ENCODE results near the gene WDR89.
"Not testable (repeated sequence)": the region's sequence is repeated elsewhere in the genome, so short reads cannot be mapped to it uniquely, and the experiment has no call there.

Gene WDR89

DNA sequence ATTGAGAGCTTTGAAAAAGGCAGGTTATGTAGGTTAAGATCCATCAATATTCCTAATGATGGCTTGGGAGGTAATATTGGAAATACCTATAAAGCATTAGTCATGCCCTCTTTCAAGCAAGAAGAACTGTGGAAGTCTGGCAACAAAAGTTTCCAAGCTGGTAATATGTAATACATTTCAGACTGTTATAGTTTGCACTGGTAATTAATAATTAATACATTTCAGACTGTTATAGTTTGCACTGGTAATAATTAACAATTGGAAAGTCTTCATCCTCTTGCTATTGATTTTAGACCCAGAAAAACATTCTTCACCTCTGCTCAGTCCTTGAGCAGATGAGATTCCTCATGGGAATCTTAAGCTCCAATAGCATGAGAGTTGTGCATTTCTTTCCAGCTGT, 29.0 kb upstream of the WDR89 start:
- H3K4me3 ChIP-seq (replicated peaks; ENCODE audit: low read depth, low read length), result no peak overlapping the region
- TF ChIP-seq, protein P1, sequence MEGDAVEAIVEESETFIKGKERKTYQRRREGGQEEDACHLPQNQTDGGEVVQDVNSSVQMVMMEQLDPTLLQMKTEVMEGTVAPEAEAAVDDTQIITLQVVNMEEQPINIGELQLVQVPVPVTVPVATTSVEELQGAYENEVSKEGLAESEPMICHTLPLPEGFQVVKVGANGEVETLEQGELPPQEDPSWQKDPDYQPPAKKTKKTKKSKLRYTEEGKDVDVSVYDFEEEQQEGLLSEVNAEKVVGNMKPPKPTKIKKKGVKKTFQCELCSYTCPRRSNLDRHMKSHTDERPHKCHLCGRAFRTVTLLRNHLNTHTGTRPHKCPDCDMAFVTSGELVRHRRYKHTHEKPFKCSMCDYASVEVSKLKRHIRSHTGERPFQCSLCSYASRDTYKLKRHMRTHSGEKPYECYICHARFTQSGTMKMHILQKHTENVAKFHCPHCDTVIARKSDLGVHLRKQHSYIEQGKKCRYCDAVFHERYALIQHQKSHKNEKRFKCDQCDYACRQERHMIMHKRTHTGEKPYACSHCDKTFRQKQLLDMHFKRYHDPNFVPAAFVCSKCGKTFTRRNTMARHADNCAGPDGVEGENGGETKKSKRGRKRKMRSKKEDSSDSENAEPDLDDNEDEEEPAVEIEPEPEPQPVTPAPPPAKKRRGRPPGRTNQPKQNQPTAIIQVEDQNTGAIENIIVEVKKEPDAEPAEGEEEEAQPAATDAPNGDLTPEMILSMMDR (IDR thresholded peaks at IDR 0.05; ENCODE audit: low read length, missing control alignments), result no peak
- DNase-seq (ENCODE audit: low read depth), result no peak

GRCh38 chr14:63666335-63666734, 24.7 kb upstream of the WDR89 start:
- DNase-seq (ENCODE audit: low read depth), result no peak
- TF ChIP-seq, protein P1 (IDR thresholded peaks at IDR 0.05; ENCODE audit: low read length, missing control alignments), result no peak

GRCh38 chr14:63663428-63664341, 22.0 kb upstream of the WDR89 start:
- DNase-seq (ENCODE audit: low read depth), result no peak
- TF ChIP-seq, protein P1 (IDR thresholded peaks at IDR 0.05; ENCODE audit: low read length, missing control alignments), result no peak
- no peak overlapping the region for H3K4me3 ChIP-seq (replicated peaks; ENCODE audit: low read depth, low read length)

More at GRCh38 chr14:63666335-63666734, 24.7 kb upstream of the WDR89 start:
- no peak overlapping the region for H3K4me3 ChIP-seq (replicated peaks; ENCODE audit: low read depth, low read length)

DNA sequence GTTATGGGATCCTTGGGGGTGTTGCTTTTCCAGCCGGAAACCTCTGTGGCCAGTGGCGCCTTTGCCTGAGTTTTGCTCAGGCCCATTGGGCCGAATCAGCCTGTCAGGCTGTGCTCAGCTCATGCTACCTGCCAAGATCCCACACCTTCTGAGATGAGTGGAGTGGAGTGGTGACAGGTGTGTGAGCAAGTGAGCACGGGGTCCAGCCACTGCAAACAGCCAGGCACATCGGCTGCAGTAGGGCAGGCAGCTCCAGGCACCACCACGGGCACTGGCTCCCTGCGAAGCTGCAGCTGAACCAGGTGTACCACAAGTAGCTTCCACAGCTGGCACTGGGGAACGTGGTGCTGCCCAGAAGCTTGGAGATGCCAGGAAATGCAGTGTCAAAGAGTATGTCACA, 21.1 kb upstream of the WDR89 start:
- TF ChIP-seq, protein P1 (IDR thresholded peaks at IDR 0.05; ENCODE audit: low read length, missing control alignments), result no peak
- H3K4me3 ChIP-seq (replicated peaks; ENCODE audit: low read depth, low read length), result no peak overlapping the region
- DNase-seq (ENCODE audit: low read depth), result no peak

GRCh38 chr14:63661881-63662280, 20.2 kb upstream of the WDR89 start:
- DNase-seq (ENCODE audit: low read depth); H3K4me3 ChIP-seq (replicated peaks; ENCODE audit: low read depth, low read length): not testable (repeated sequence)

GRCh38 chr14:63659726-63660125, 18.1 kb upstream of the WDR89 start:
- TF ChIP-seq, protein P1 (IDR thresholded peaks at IDR 0.05; ENCODE audit: low read length, missing control alignments), result no peak
- DNase-seq (ENCODE audit: low read depth), result no peak
- H3K4me3 ChIP-seq (replicated peaks; ENCODE audit: low read depth, low read length), result no peak overlapping the region

- no peak overlapping the region for H3K4me3 ChIP-seq (replicated peaks; ENCODE audit: low read depth, low read length)
- TF ChIP-seq, protein P1 (IDR thresholded peaks at IDR 0.05; ENCODE audit: low read length, missing control alignments), result no peak
- no peak for DNase-seq (ENCODE audit: low read depth)
Measured at GRCh38 chr14:63656194-63656593, 14.5 kb upstream of the WDR89 start.

Data from fibroblast of pulmonary artery (primary cell).